A549 treated with AZD9567 at 1 μM for 4 hours (cell line): Measurements from ENCODE around the gene CSTB. TPM values are rescaled to one million over a fixed set of nuclear protein-coding genes. Genes with fewer than 3 reads are reported as not detected.

Experiments
- total RNA-seq: library from RNA; stranded (reverse); fragments of 200-300 nt; extraction: Qiagen RNA extraction; gene quantifications from 5 replicates; pipeline ENCODE4 v1.2.3, GENCODE V29; 2022; ENCODE audit not compliant: insufficient read depth

The CSTB gene
- total RNA-seq = 91.9 to 100 TPM (median 96.0 TPM) in 5 replicates

GRCh38 chr21:43775795-43776430, at the start of gene CSTB:
Gene CSTB, minus strand, starts transcription at chr21:43776308. Its CDS starts 39 bp downstream, at chr21:43776269.

GRCh38 chr21:43789276-43790009, 13.3 kb upstream of the CSTB start, which contains the start of gene RRP1:
Gene RRP1, plus strand, starts transcription at chr21:43789577. Its CDS starts 53 bp downstream, at chr21:43789630.

Other genes with a start within 250 kb of the CSTB start
- gene HSF2BP, start 116.8 kb downstream of the CSTB start, total RNA-seq = 1.3 to 3.7 TPM (median 1.7 TPM) in 5 replicates
- gene RRP1B, start 116.7 kb downstream of the CSTB start, total RNA-seq = 37.6 to 45.1 TPM (median 39.6 TPM) in 5 replicates
- 211 to 338 TPM (median 318 TPM) in 5 replicates for gene PDXK, start 57.2 kb downstream of the CSTB start, total RNA-seq
- gene RRP1, start 13.3 kb upstream of the CSTB start, total RNA-seq = 38.1 to 49.2 TPM (median 40.1 TPM) in 5 replicates
- 17.0 to 24.4 TPM (median 21.6 TPM) in 5 replicates for gene AGPAT3, start 88.9 kb upstream of the CSTB start, total RNA-seq
- gene TRAPPC10, start 236.0 kb upstream of the CSTB start, total RNA-seq = 13.4 to 18.1 TPM (median 17.8 TPM) in 5 replicates